OCI-LY7 (cell line): ENCODE results near the gene ZPR1. TPM values are rescaled to one million over a fixed set of nuclear protein-coding genes. Genes with fewer than 3 reads are reported as not detected.

Experiments
- BruUV-seq: library from RNA; stranded (reverse); fragments of 400-500 nt; replicated peaks from 2 replicates; lab custom pipeline; 2021; lab: Mats Ljungman, UMichigan
- CTCF ChIA-PET: fragments of 300-600 bp; sonication (Branson Sonifier 250); formaldehyde crosslinking; loops from one replicate; lab custom pipeline; 2022; ENCODE audit warnings: antibody characterized with exemption; ENCODE audit not compliant: unreplicated experiment; lab: Charles Lee
- POLR2A ChIA-PET: fragments of 300-600 bp; sonication (Branson Sonifier 250); formaldehyde crosslinking; loops from one replicate; lab custom pipeline; 2022; ENCODE audit warnings: antibody characterized with exemption; lab: Charles Lee
- DNase-seq: peaks from one replicate; pipeline ENCODE4 v3.0.0-alpha.2; 2015; ENCODE audit warnings: low spot score
- H2AFZ ChIP-seq: fragments of 200-600 bp; sonication (generic), shearing (Covaris generic); 2 replicates; pipeline ENCODE4 v1.6.1; 2014; ENCODE audit warnings: mild to moderate bottlenecking, antibody characterized with exemption, low read length, moderate library complexity
- H3K27ac ChIP-seq: fragments of 200-600 bp; sonication (generic); 2 replicates; pipeline ENCODE4 v1.5.1; 2014; ENCODE audit warnings: mixed run types, low read depth, mild to moderate bottlenecking, moderate library complexity, low read length, inconsistent platforms; ENCODE audit not compliant: poor library complexity, severe bottlenecking
- H3K36me3 ChIP-seq: fragments of 200-600 bp; sonication (generic); 2 replicates; pipeline ENCODE4 v1.6.1; 2014; ENCODE audit warnings: mild to moderate bottlenecking, antibody characterized with exemption, low read length, moderate library complexity, mixed read lengths; ENCODE audit not compliant: insufficient read depth
- H3K4me1 ChIP-seq: fragments of 200-600 bp; sonication (generic); 2 replicates; pipeline ENCODE4 v1.5.1; 2014; ENCODE audit warnings: mild to moderate bottlenecking, low read length; ENCODE audit not compliant: insufficient read depth, poor library complexity, severe bottlenecking
- H3K4me2 ChIP-seq: fragments of 200-600 bp; sonication (generic); 2 replicates; pipeline ENCODE4 v1.6.1; 2014; ENCODE audit warnings: mild to moderate bottlenecking, low read length
- H3K4me3 ChIP-seq: fragments of 200-600 bp; sonication (generic); 2 replicates; pipeline ENCODE4 v1.5.1; 2014; ENCODE audit warnings: mild to moderate bottlenecking, low read depth, low read length; ENCODE audit not compliant: poor library complexity, severe bottlenecking
- H3K79me2 ChIP-seq: fragments of 200-600 bp; sonication (generic); 2 replicates; pipeline ENCODE4 v1.6.1; 2016; ENCODE audit warnings: low read depth, mild to moderate bottlenecking, low read length, moderate library complexity, mixed read lengths; ENCODE audit not compliant: insufficient read depth
- H3K9me2 ChIP-seq: fragments of 200-600 bp; sonication (generic); 2 replicates; pipeline ENCODE4 v1.6.1; 2016; ENCODE audit warnings: mild to moderate bottlenecking, low read length, mixed read lengths; ENCODE audit not compliant: insufficient read depth
- H3K9me3 ChIP-seq: fragments of 200-600 bp; sonication (generic); 2 replicates; pipeline ENCODE4 v1.6.1; 2014; ENCODE audit warnings: mild to moderate bottlenecking, mixed run types, low read length, mixed read lengths
- H4K20me1 ChIP-seq: fragments of 200-600 bp; sonication (generic); 2 replicates; pipeline ENCODE4 v1.6.1; 2014; ENCODE audit warnings: mild to moderate bottlenecking, antibody characterized with exemption, low read length, moderate library complexity, mixed read lengths; ENCODE audit not compliant: insufficient read depth
- EZH2phosphoT487 ChIP-seq: fragments of 200-600 bp; sonication (generic); IDR thresholded peaks from 2 replicates; pipeline ENCODE4 v1.6.1; 2018; ENCODE audit warnings: low read depth, borderline replicate concordance, mild to moderate bottlenecking, mixed run types, antibody characterized with exemption, low read length, moderate library complexity, mixed read lengths
- intact Hi-C: fragments of 100-400 bp; cut with micrococcal nuclease; formaldehyde crosslinking; loops from one replicate; pipeline ENCODE4 v1.10.0; 2022; ENCODE audit not compliant: unreplicated experiment
- total RNA-seq, 2 experiments: library from RNA; depleted of rRNA in 1 of 2; stranded (reverse); fragments of >200 nt in 1 of 2; shearing (Covaris generic) in 1 of 2; gene quantifications; 2 replicates each; pipeline ENCODE4 v1.2.3, GENCODE V29; 2014 to 2022
- TF ChIP-seq, protein P1 (sequence below): fragments of 200-600 bp; sonication (generic); conservative IDR thresholded peaks from 2 replicates; pipeline ENCODE4 v1.5.1; 2014; ENCODE audit warnings: mild to moderate bottlenecking, antibody characterized with exemption, low read length, moderate library complexity, mixed read lengths

ZPR1 gene
- total RNA-seq, 2 experiments from 2014 or later = 57.4 to 67.5 TPM

DNA sequence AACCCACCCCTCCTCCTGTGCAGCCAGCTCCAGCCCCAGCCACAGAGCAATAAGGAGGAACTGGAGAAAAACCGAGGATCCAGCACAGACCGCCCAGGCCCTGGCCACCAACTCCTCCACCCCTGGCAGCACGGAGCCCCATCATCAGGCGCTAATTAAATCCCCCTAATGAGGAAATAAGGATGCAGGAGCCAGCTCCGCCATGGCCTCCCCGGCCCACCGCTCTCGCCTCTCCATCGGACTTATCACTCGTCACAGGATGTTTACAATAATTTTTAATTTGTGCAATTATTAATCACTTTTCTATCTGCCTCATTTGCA, 57.6 kb downstream of the ZPR1 start:
- no peaks in the 10 kb centered on the region for H3K9me2 ChIP-seq
- H3K4me1 ChIP-seq = no peaks in the 10 kb centered on the region
- H3K79me2 ChIP-seq = no peaks in the 10 kb centered on the region
- BruUV-seq = no TSS peak
- no peak overlapping the region for H3K27ac ChIP-seq
- intact Hi-C loops = no loop called here
- no peak overlapping the region for H3K4me3 ChIP-seq
- TF ChIP-seq EZH2phosphoT487 = no peak
- TF ChIP-seq, protein P1, sequence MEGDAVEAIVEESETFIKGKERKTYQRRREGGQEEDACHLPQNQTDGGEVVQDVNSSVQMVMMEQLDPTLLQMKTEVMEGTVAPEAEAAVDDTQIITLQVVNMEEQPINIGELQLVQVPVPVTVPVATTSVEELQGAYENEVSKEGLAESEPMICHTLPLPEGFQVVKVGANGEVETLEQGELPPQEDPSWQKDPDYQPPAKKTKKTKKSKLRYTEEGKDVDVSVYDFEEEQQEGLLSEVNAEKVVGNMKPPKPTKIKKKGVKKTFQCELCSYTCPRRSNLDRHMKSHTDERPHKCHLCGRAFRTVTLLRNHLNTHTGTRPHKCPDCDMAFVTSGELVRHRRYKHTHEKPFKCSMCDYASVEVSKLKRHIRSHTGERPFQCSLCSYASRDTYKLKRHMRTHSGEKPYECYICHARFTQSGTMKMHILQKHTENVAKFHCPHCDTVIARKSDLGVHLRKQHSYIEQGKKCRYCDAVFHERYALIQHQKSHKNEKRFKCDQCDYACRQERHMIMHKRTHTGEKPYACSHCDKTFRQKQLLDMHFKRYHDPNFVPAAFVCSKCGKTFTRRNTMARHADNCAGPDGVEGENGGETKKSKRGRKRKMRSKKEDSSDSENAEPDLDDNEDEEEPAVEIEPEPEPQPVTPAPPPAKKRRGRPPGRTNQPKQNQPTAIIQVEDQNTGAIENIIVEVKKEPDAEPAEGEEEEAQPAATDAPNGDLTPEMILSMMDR = no peak
- no peak for DNase-seq
- H3K9me3 ChIP-seq = no peaks in the 10 kb centered on the region
- no peaks in the 10 kb centered on the region for H3K36me3 ChIP-seq
- H3K4me2 ChIP-seq = no peak overlapping the region
- CTCF ChIA-PET = no interaction called here
- no peak overlapping the region for H2AFZ ChIP-seq
- POLR2A ChIA-PET = no interaction called here
- H4K20me1 ChIP-seq = no peaks in the 10 kb centered on the region

DNA sequence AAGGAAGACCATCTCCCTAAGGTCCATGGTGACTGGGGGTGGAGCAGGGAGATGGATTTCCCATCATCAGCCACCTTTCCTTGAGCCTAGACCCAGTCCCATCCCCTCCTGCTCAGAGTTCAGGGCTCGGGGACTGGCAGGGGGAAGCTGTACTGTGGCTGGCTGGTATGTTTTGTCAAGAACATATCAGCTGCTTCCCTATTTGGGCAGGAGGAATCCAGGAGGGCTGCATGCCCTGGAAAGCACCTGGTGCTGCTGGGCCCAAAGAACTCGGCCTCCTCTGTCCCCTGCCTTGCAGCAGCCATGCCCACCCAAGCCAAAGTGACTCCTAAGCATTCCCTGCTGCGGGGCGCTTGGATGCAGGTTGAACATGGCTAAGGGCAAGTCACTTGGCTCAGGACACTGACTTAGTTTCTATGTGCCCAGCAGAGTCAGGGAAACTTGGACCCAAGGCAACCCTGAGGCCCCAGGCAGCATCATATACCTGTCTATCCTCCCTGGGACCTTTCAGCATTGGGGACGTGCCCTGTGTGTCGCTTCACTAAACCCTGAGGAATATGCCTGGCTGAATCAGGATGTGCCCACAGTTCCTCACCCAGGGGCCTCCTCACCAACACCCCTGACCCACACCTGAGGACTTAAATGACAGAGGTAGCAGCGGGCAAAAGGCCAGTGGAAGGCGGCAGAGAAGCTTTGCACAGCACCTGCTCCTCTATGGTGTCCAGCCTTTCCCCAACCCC, 58.2 kb downstream of the ZPR1 start:
- Histone ChIP-seq H3K36me3 (no peaks in the 10 kb centered on the region), H4K20me1 (no peaks in the 10 kb centered on the region), H3K27ac (no peak overlapping the region), H3K4me3 (no peak overlapping the region), H3K9me2 (no peaks in the 10 kb centered on the region), H3K9me3 (no peaks in the 10 kb centered on the region), H3K4me1 (no peaks in the 10 kb centered on the region), H3K79me2 (no peaks in the 10 kb centered on the region), H3K4me2 (no peak overlapping the region), H2AFZ (no peak overlapping the region)
- no TSS peak for BruUV-seq
- DNase-seq = no peak
- CTCF ChIA-PET = no interaction called here
- TF ChIP-seq, protein P1 = no peak
- TF ChIP-seq EZH2phosphoT487 = no peak
- intact Hi-C loops = no loop called here
- POLR2A ChIA-PET = interaction anchor here (0.7 kb wide), 1 partner anchor 623 kb away, joined by 3 read pairs; no protein-coding TSS in a partner anchor

DNA sequence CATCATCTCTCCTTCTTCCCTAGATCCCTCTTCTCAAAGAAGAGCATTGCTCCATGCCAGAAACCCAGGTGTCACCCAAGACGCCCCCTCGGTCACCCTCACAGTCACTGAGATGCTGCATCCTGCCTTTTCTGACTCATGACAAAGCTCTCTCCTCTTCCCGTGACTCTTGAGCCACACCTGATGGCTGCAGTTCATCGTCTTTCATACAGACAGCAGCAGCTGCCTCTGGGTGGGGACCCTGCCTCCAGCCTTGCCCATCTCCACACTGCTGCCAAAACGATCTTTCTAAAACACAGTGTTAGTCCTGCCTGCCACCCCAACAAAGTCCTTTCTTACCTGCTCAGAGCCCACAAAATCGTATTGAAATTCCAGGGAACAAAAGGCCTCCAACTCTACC, 59.8 kb downstream of the ZPR1 start:
- ChIA-PET CTCF (no interaction called here), POLR2A (interaction anchor here (0.6 kb wide), 1 partner anchor 10 kb away, joined by 3 read pairs; no protein-coding TSS in a partner anchor)
- Histone ChIP-seq H3K36me3 (no peaks in the 10 kb centered on the region), H3K9me3 (no peaks in the 10 kb centered on the region), H3K79me2 (no peaks in the 10 kb centered on the region), H4K20me1 (no peaks in the 10 kb centered on the region), H3K4me2 (no peak overlapping the region), H3K4me1 (no peaks in the 10 kb centered on the region), H3K27ac (no peak overlapping the region), H3K4me3 (no peak overlapping the region), H3K9me2 (no peaks in the 10 kb centered on the region), H2AFZ (no peak overlapping the region)
- TF ChIP-seq EZH2phosphoT487 = no peak
- TF ChIP-seq, protein P1 = no peak
- DNase-seq = no peak
- intact Hi-C loops = no loop called here
- BruUV-seq = no TSS peak
